Measurements from ENCODE around the gene ST6GALNAC5. TPM values are rescaled to one million over a fixed set of nuclear protein-coding genes. Genes with fewer than 3 reads are reported as not detected.

The ST6GALNAC5 gene
- total RNA-seq, 3 donors from 2014 or later: 0.38 to 3.8 (median 1.3) TPM

GRCh38 chr1:76861149-76861548, 6.1 kb upstream of the ST6GALNAC5 start:
- ATAC-seq: no peak

GRCh38 chr1:76862447-76862846, 4.8 kb upstream of the ST6GALNAC5 start:
- intact Hi-C loops (cut with DNase I, micrococcal nuclease): no loop called here
- no peak for ATAC-seq

More at GRCh38 chr1:76861149-76861548, 6.1 kb upstream of the ST6GALNAC5 start:
- no peak for DNase-seq
- no peaks in the 10 kb centered on the region for H3K9me3 ChIP-seq
- intact Hi-C loops (cut with DNase I, micrococcal nuclease): no loop called here
- H3K4me3 ChIP-seq: no peak overlapping the region
- no peaks in the 10 kb centered on the region for H3K36me3 ChIP-seq (ENCODE audit: low read depth)
- TF ChIP-seq CTCF (IDR thresholded peaks at IDR 0.05): no peak
- H3K4me1 ChIP-seq (ENCODE audit: low read depth): no peaks in the 10 kb centered on the region

GRCh38 chr1:76864383-76864782, 2.9 kb upstream of the ST6GALNAC5 start:
- H3K36me3 ChIP-seq (ENCODE audit: low read depth): no peaks in the 10 kb centered on the region
- H3K9me3 ChIP-seq: no peaks in the 10 kb centered on the region
- H3K4me1 ChIP-seq (ENCODE audit: low read depth): no peaks in the 10 kb centered on the region
- intact Hi-C loops (cut with DNase I, micrococcal nuclease): no loop called here
- ATAC-seq (no peak), DNase-seq (no peak)
- TF ChIP-seq CTCF (IDR thresholded peaks at IDR 0.05): no peak
- H3K4me3 ChIP-seq: no peak overlapping the region

More at GRCh38 chr1:76862447-76862846, 4.8 kb upstream of the ST6GALNAC5 start:
- no peak for DNase-seq
- no peaks in the 10 kb centered on the region for H3K9me3 ChIP-seq
- no peak overlapping the region for H3K4me3 ChIP-seq
- H3K4me1 ChIP-seq (ENCODE audit: low read depth): no peaks in the 10 kb centered on the region
- no peak for TF ChIP-seq CTCF (IDR thresholded peaks at IDR 0.05)
- no peaks in the 10 kb centered on the region for H3K36me3 ChIP-seq (ENCODE audit: low read depth)

GRCh38 chr1:76865696-76866286, 1.5 kb upstream of the ST6GALNAC5 start:
- no peaks in the 10 kb centered on the region for H3K9me3 ChIP-seq
- no peak for DNase-seq
- H3K4me3 ChIP-seq: no peak overlapping the region
- no peak for ATAC-seq
- H3K4me1 ChIP-seq (ENCODE audit: low read depth): no peaks in the 10 kb centered on the region
- TF ChIP-seq CTCF (IDR thresholded peaks at IDR 0.05): no peak
- no peaks in the 10 kb centered on the region for H3K36me3 ChIP-seq (ENCODE audit: low read depth)
- intact Hi-C loops (cut with DNase I, micrococcal nuclease): no loop called here

GRCh38 chr1:76866566-76866965, 714 bp upstream of the ST6GALNAC5 start:
- intact Hi-C loops (cut with DNase I, micrococcal nuclease): no loop called here
- DNase-seq (no peak), ATAC-seq (no peak)
- Histone ChIP-seq H3K4me1 (ENCODE audit: low read depth) (no peaks in the 10 kb centered on the region), H3K4me3 (no peak overlapping the region), H3K36me3 (ENCODE audit: low read depth) (no peaks in the 10 kb centered on the region), H3K9me3 (no peaks in the 10 kb centered on the region)
- no peak for TF ChIP-seq CTCF (IDR thresholded peaks at IDR 0.05)

Measured in mucosa of descending colon (tissue), 3 donors.